ENCODE results near the gene CSNK1E.

DNA sequence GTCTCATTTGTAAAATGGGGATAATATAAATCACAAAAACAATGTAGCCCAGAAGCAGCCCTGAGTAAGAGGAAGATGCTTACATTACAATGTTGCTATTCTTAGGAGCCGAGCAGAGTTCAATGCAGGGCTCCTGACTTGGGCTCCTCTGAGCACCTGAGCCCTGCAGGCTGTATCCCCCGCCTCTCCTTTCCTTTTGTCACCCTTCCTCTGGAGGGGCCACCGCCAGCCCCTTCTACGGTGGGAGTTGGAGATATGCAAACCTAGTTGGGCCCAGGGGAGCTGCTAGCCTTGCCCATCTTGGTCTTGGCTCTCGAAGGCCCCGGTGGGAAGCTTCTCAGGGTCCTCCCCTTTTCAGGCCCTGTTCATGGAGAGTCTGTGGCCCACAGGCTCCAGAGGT, 8.4 kb upstream of the CSNK1E start:
- TF ChIP-seq, protein P1, sequence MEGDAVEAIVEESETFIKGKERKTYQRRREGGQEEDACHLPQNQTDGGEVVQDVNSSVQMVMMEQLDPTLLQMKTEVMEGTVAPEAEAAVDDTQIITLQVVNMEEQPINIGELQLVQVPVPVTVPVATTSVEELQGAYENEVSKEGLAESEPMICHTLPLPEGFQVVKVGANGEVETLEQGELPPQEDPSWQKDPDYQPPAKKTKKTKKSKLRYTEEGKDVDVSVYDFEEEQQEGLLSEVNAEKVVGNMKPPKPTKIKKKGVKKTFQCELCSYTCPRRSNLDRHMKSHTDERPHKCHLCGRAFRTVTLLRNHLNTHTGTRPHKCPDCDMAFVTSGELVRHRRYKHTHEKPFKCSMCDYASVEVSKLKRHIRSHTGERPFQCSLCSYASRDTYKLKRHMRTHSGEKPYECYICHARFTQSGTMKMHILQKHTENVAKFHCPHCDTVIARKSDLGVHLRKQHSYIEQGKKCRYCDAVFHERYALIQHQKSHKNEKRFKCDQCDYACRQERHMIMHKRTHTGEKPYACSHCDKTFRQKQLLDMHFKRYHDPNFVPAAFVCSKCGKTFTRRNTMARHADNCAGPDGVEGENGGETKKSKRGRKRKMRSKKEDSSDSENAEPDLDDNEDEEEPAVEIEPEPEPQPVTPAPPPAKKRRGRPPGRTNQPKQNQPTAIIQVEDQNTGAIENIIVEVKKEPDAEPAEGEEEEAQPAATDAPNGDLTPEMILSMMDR (conservative IDR thresholded peaks at IDR 0.05; ENCODE audit: low read depth, low read length), result no peak
- TF ChIP-seq SMC3 (IDR thresholded peaks at IDR 0.05; ENCODE audit: low read depth, low read length), result no peak
- no peak for TF ChIP-seq NFE2L2 (IDR thresholded peaks at IDR 0.05; ENCODE audit: low read depth, low read length)
- no peak for TF ChIP-seq MXI1 (IDR thresholded peaks at IDR 0.05; ENCODE audit: borderline replicate concordance, low read depth, low read length)
- no peak for TF ChIP-seq POLR2A (IDR thresholded peaks at IDR 0.05; ENCODE audit: low read depth, low read length)
- TF ChIP-seq MAZ (IDR thresholded peaks at IDR 0.05; ENCODE audit: borderline replicate concordance, low read depth, low read length), result no peak
- TF ChIP-seq RAD21 (IDR thresholded peaks at IDR 0.05; ENCODE audit: low read length), result no peak
- no peak for TF ChIP-seq RCOR1 (IDR thresholded peaks at IDR 0.05; ENCODE audit: insufficient replicate concordance, low read length)

Data from IMR-90 (cell line).